ENCODE data around the gene SLC44A4.
"Not testable (repeated sequence)": the region's sequence is repeated elsewhere in the genome, so short reads cannot be mapped to it uniquely, and the experiment has no call there.

SLC44A4 gene

GRCh38 chr6:31879901-31880300, 1.1 kb upstream of the SLC44A4 start:
- no peak for DNase-seq (ENCODE audit: low read depth)

- no peak for DNase-seq (ENCODE audit: low read depth)
These were observed 346 bp upstream of the SLC44A4 start for GRCh38 chr6:31879143-31879542.

- DNase-seq (ENCODE audit: low read depth): no peak
These were observed 575 bp downstream of the SLC44A4 start for GRCh38 chr6:31878222-31878621.

- no peak for DNase-seq (ENCODE audit: low read depth)
These were observed 1.1 kb downstream of the SLC44A4 start for GRCh38 chr6:31877651-31878161.

- no peak for DNase-seq (ENCODE audit: low read depth)
These were observed 1.6 kb downstream of the SLC44A4 start for GRCh38 chr6:31877125-31877650.

- DNase-seq (ENCODE audit: low read depth): no peak
These were observed 2.4 kb downstream of the SLC44A4 start for GRCh38 chr6:31876357-31876756.

GRCh38 chr6:31875877-31876276, 2.9 kb downstream of the SLC44A4 start:
- no peak for DNase-seq (ENCODE audit: low read depth)

GRCh38 chr6:31874836-31875572, 3.8 kb downstream of the SLC44A4 start:
- no peak for DNase-seq (ENCODE audit: low read depth)

GRCh38 chr6:31874084-31874670, 4.6 kb downstream of the SLC44A4 start:
- DNase-seq (ENCODE audit: low read depth): no peak

- no peak for DNase-seq (ENCODE audit: low read depth)
These were observed 7.6 kb downstream of the SLC44A4 start for GRCh38 chr6:31871046-31871659.

GRCh38 chr6:31870385-31870921, 8.3 kb downstream of the SLC44A4 start:
- no peak for DNase-seq (ENCODE audit: low read depth)

GRCh38 chr6:31869343-31869742, 9.5 kb downstream of the SLC44A4 start:
- no peak for DNase-seq (ENCODE audit: low read depth)

GRCh38 chr6:31868658-31868971, 10.2 kb downstream of the SLC44A4 start:
- not testable (repeated sequence) for DNase-seq (ENCODE audit: low read depth)

- no peak for DNase-seq (ENCODE audit: low read depth)
These were observed 13.3 kb downstream of the SLC44A4 start for GRCh38 chr6:31865205-31866118.

- DNase-seq (ENCODE audit: low read depth): no peak
These were observed 14.0 kb downstream of the SLC44A4 start for GRCh38 chr6:31864818-31865204.

- not testable (repeated sequence) for DNase-seq (ENCODE audit: low read depth)
These were observed 14.7 kb downstream of the SLC44A4 start for GRCh38 chr6:31864123-31864562.

GRCh38 chr6:31862344-31863235, 16.2 kb downstream of the SLC44A4 start, which contains the start of gene NEU1:
TSS of gene NEU1 (minus strand) at chr6:31862821. CDS start at chr6:31862776, 45 bp downstream.
- peak; percentile 98 for DNase-seq (ENCODE audit: low read depth)

- DNase-seq (ENCODE audit: low read depth): no peak
These were observed 16.9 kb downstream of the SLC44A4 start for GRCh38 chr6:31861919-31862343.

- DNase-seq (ENCODE audit: low read depth): no peak
These were observed 17.6 kb downstream of the SLC44A4 start for GRCh38 chr6:31861150-31861549.

- DNase-seq (ENCODE audit: low read depth): no peak
These were observed 18.4 kb downstream of the SLC44A4 start for GRCh38 chr6:31860349-31860748.
